Activated CD4-positive, alpha-beta T cell treated with anti-CD3 and anti-CD28 coated beads, Interleukin-2, amount 10 ng/mL, durations not matched to agents 24 days and 14 days (primary cell): ENCODE data around the gene AMD1. TPM values are rescaled to one million over a fixed set of nuclear protein-coding genes. Genes with fewer than 3 reads are reported as not detected.
"Not testable (repeated sequence)": the region's sequence is repeated elsewhere in the genome, so short reads cannot be mapped to it uniquely, and the experiment has no call there.

Experiments used
- DNase-seq: peaks from one replicate; pipeline ENCODE4 v3.0.0; 2022
- H3K27ac Mint-ChIP-seq: one replicate; pipeline ENCODE4 v1.8.0; 2022; ENCODE audit warnings: mild to moderate bottlenecking, mixed read lengths
- H3K27me3 Mint-ChIP-seq: one replicate; pipeline ENCODE4 v1.8.0; 2022; ENCODE audit warnings: mixed read lengths
- H3K36me3 Mint-ChIP-seq: one replicate; pipeline ENCODE4 v1.8.0; 2022; ENCODE audit warnings: low read depth, mild to moderate bottlenecking, mixed read lengths
- H3K4me1 Mint-ChIP-seq: one replicate; pipeline ENCODE4 v1.8.0; 2021; ENCODE audit warnings: mixed read lengths
- H3K4me3 Mint-ChIP-seq: one replicate; pipeline ENCODE4 v1.8.0; 2022; ENCODE audit warnings: mild to moderate bottlenecking, moderate library complexity, mixed read lengths
- H3K9me3 Mint-ChIP-seq: one replicate; pipeline ENCODE4 v1.8.0; 2021; ENCODE audit warnings: mixed read lengths
- intact Hi-C: fragments of 100-400 bp; cut with micrococcal nuclease; formaldehyde crosslinking; loops from one replicate; pipeline ENCODE4 v1.15.1; 2023
- total RNA-seq: library from RNA; stranded (reverse); gene quantifications from 2 replicates; pipeline ENCODE4 v1.2.3, GENCODE V29; 2022

The AMD1 gene
- total RNA-seq, 1 donor from 2014 or later, result 108 TPM

DNA sequence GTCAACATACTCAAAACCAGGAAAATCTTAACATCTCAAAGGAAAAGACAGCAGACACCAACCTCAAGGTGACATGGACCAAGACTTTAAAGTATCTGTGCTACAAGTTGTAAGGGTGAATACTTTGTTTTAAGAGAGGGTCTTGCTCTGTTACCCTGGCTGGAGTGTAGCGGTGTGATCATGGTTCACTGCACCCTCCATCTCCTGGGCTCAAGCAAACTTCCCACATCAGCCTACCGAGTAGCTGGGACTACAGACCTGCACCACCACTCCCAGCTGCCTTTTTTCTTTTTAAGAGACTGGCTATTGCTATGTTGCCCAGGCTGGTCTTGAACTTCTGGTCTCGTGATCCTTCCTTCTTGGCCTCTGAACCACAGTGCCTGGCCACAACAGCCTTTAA, 9.7 kb downstream of the AMD1 start:
- intact Hi-C loops, result no loop called here
- no peak overlapping the region for H3K4me3 Mint-ChIP-seq
- no peaks in the 10 kb centered on the region for H3K9me3 Mint-ChIP-seq
- peaks cover 35% of the 10 kb centered on the region for H3K36me3 Mint-ChIP-seq
- no peak for DNase-seq
- H3K4me1 Mint-ChIP-seq, result peaks cover 52% of the 10 kb centered on the region
- H3K27me3 Mint-ChIP-seq, result no peaks in the 10 kb centered on the region
- peak overlapping the region; percentile 6 for H3K27ac Mint-ChIP-seq

DNA sequence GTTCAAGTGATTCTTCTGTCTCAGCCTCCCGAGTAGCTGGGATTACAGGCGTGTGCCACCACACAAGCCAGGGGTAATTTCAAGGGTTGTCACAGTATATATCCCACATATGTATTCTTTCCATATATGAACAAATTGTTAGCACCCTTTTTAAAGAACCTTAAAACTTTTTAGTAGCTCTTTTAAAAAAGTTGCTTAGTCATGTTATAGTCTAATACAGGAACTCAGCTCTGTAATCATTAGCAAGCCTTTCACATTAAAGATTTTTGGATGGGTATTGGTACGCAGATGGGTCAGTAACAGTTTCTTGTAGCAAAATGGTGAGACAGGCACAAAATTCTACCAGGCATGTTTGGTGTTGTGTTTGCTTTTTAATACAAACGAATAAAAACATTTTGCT, 10.9 kb downstream of the AMD1 start:
- H3K27me3 Mint-ChIP-seq, result no peaks in the 10 kb centered on the region
- H3K36me3 Mint-ChIP-seq, result peaks cover 34% of the 10 kb centered on the region
- H3K27ac Mint-ChIP-seq, result peak overlapping the region; percentile 25
- no peak overlapping the region for H3K4me3 Mint-ChIP-seq
- no peak for DNase-seq
- intact Hi-C loops, result no loop called here
- H3K9me3 Mint-ChIP-seq, result no peaks in the 10 kb centered on the region
- H3K4me1 Mint-ChIP-seq, result peaks cover 41% of the 10 kb centered on the region

DNA sequence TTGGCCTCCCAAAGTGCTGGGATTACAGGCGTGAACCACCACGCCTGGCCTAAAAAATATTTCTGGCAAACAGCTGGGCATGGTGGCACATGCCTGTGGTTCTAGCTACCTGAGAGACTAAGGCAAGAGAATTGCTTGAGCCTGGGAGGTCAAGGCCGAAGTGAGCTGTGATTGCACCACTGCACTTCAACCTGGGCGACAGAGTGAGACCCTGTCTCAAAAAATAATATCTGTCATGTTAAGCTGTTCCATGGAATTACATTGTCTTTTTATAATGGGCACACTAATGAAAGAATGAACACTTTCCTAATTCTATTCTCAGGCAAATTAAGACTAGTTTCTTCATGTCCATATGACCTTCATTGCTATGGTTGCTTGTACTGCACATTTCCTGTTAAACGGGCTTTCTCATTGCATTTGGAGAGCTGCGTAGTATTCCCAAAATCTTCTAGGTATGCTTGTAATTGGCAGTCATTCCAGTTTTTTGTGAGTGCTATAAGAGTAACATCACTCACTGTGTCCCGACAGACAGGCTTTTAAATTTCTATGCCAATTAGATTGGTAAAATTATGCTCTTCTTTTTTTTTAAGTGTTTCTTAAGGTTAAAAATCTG, 12.1 kb downstream of the AMD1 start:
- intact Hi-C loops, result no loop called here
- Mint-ChIP-seq H3K27ac (peak overlapping the region; percentile 29), H3K9me3 (no peaks in the 10 kb centered on the region), H3K27me3 (no peaks in the 10 kb centered on the region), H3K4me3 (no peak overlapping the region), H3K4me1 (peaks cover 38% of the 10 kb centered on the region), H3K36me3 (peaks cover 38% of the 10 kb centered on the region)
- no peak for DNase-seq

DNA sequence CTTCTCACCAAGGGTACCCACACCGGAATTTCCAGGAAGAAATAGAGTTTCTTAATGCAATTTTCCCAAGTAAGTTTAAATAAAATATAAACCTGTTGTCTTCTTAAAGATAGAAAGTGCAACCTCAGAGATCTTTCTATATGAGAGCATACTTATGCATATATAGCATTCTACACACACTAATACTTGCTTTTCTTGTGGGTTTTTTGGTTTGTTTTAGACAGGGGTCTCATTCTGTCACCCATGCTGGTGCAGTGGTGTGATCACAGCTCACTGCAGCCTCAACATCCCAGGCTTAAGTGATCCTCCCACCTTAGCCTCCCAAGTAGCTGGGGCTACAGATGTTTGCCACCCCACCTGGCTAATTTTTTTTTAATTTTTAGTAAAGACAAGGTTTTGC, 15.7 kb downstream of the AMD1 start:
- H3K4me1 Mint-ChIP-seq, result peaks cover 18% of the 10 kb centered on the region
- no peak overlapping the region for H3K4me3 Mint-ChIP-seq
- intact Hi-C loops, result no loop called here
- no peaks in the 10 kb centered on the region for H3K27me3 Mint-ChIP-seq
- no peak for DNase-seq
- H3K27ac Mint-ChIP-seq, result no peak overlapping the region
- H3K36me3 Mint-ChIP-seq, result peaks cover 62% of the 10 kb centered on the region
- no peaks in the 10 kb centered on the region for H3K9me3 Mint-ChIP-seq

DNA sequence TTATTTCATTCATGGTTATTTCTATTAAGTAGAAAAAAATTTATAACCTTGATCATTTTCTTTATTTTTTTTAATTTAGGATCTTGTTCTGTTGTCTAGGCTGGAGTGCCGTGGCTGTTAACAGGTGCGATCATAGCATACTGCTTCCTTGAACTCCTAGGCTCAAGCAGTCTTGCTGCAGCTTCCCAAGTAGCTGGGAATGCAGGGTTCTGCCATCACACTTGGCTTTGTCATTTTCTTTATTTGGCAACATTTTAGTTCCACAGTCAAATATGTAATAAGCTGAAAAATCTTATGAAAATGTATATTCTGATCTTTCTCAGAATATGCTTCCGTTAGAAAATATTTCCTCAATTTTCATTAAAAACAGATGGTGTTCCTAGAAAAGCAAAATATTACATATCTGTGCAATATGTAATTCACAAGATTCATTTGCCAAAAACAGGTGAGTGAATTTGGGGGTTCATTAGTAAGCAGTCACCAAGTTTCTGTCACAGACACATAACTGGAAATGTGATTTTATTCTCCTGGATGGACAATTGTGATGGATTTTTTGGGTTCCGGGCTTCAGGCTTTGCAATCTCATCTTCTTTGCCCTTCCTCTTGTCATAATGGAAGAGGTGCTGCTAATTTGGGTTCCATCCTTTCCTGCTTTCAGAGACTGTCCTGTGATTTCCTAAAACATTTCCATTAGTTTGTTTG, 21.5 kb downstream of the AMD1 start:
- intact Hi-C loops, result no loop called here
- Mint-ChIP-seq H3K9me3 (no peaks in the 10 kb centered on the region), H3K4me3 (no peak overlapping the region), H3K36me3 (peaks cover 75% of the 10 kb centered on the region), H3K27ac (no peak overlapping the region), H3K27me3 (no peaks in the 10 kb centered on the region), H3K4me1 (peaks cover 7% of the 10 kb centered on the region)
- DNase-seq, result no peak

DNA sequence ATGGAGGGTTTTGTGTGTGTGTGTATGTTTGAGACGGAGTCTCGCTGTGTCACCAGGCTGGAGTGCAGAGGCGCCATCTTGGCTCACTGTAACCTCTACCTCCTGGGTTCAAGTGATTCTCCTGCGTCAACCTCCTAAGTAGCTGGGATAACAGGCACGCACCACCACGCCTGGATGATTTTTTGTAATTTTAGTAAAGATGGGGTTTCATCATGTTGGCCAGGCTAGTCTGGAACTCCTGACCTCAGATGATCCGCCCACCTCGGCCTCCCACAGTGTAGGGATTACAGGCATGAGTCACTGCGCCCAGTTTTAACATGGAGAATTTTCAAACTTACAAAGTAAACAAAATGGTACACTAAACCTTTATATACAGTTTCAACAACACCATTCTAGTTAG, 22.8 kb downstream of the AMD1 start:
- Mint-ChIP-seq H3K4me3 (no peak overlapping the region), H3K27ac (no peak overlapping the region), H3K36me3 (peaks cover 71% of the 10 kb centered on the region), H3K4me1 (peaks cover 7% of the 10 kb centered on the region), H3K27me3 (no peaks in the 10 kb centered on the region), H3K9me3 (no peaks in the 10 kb centered on the region)
- intact Hi-C loops, result no loop called here
- DNase-seq, result no peak

DNA sequence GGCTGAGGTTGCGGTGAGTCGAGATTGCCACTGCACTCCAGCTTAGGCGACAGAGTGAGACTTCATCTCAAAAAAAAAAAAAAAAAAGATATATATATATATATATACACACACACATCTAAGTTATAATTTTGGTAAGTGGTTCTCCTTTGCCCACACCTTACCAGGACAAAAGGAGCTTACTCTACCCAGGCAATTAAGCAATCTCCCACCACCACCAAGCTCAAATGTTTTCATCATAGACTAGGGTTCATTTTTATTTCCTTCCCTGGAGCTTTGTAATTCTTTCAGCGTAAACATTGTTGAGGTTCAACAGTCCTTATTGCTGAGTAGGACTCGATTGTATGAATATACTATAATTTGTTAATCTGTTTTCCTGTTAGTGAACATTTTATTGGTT, 23.5 kb downstream of the AMD1 start:
- H3K9me3 Mint-ChIP-seq, result peaks cover under 1% of the 10 kb centered on the region

DNA sequence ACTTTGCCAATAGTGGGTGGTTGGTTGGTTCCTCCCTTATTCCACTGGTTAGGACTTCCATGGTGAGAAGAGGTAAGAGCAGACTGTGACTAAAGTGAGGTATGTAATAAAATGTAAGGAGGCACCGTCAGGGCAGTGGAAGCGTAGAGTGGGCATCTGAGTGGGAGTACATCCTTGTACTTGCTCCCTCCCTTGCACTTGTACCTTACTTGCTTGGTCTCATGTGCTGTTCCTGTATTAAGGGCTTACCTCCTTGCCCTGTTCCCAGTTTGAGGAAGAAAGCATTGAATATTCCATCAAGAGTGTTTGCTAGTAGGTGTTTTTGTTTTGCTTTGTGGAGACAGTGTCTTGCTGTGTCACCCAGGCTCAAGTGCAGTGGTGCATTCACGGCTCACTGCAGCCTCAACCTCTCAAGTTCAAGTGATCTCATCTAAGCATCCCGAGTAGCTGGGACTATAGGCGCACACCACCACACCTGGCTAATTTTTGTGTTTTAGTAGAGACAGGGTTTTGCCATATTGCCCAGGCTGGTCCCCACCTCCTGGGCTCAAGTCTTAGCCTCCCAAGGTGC, 25.5 kb downstream of the AMD1 start:
- Mint-ChIP-seq H3K27ac (no peak overlapping the region), H3K27me3 (no peaks in the 10 kb centered on the region), H3K4me3 (no peak overlapping the region), H3K4me1 (peaks cover 7% of the 10 kb centered on the region), H3K9me3 (peaks cover 12% of the 10 kb centered on the region), H3K36me3 (peaks cover 59% of the 10 kb centered on the region)
- DNase-seq, result no peak
- intact Hi-C loops, result no loop called here

More for the DNA sequence above, 23.5 kb downstream of the AMD1 start:
- no peaks in the 10 kb centered on the region for H3K27me3 Mint-ChIP-seq
- intact Hi-C loops, result no loop called here
- no peak overlapping the region for H3K4me3 Mint-ChIP-seq
- H3K4me1 Mint-ChIP-seq, result peaks cover 7% of the 10 kb centered on the region
- H3K27ac Mint-ChIP-seq, result no peak overlapping the region
- H3K36me3 Mint-ChIP-seq, result peaks cover 67% of the 10 kb centered on the region
- DNase-seq, result no peak

DNA sequence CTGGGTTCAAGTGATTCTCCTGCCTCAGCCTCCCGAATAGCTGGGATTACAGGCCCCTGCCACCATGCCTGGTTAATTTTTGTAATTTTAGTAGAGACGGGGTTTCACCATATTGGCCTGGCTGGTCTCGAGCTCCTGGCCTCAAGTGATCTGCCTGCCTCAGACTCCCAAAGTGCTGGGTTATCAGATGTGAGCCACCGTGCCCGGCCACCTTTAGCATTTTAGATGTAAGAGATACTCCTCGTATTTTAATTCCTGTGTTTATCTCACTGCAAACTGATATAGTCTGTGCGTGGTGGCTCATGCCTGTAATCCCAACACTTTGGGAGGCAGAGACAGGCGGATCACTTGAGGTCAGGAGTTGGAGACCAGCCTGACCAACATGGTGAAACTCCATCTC, 27.0 kb downstream of the AMD1 start:
- DNase-seq, H3K4me1 Mint-ChIP-seq, H3K27me3 Mint-ChIP-seq, intact Hi-C loops, H3K4me3 Mint-ChIP-seq, H3K27ac Mint-ChIP-seq: not testable (repeated sequence)
- Mint-ChIP-seq H3K9me3 (peaks cover 21% of the 10 kb centered on the region), H3K36me3 (peaks cover 50% of the 10 kb centered on the region)

DNA sequence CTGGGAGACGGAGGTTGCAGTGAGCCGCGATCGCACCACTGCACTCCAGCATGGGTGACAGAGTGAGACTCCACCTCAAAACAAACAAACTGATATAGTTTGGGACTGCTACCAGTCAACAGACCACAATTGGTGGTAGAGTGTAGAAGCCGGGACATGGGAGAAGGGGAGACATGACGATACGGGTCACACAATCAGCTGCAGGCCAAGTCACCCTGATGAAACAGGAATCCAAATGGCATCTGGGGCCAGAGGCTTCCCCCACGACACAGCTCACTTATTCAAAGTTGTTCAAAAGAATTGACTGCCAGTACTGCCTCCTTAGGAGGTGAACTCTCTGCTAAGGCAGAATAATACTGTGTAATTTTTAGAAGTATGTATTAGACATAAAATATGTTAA, 27.5 kb downstream of the AMD1 start:
- DNase-seq, result no peak
- H3K9me3 Mint-ChIP-seq, result peaks cover 25% of the 10 kb centered on the region
- peaks cover 5% of the 10 kb centered on the region for H3K4me1 Mint-ChIP-seq
- intact Hi-C loops, result no loop called here
- peaks cover 5% of the 10 kb centered on the region for H3K27me3 Mint-ChIP-seq
- H3K4me3 Mint-ChIP-seq, result no peak overlapping the region
- H3K36me3 Mint-ChIP-seq, result peaks cover 47% of the 10 kb centered on the region
- H3K27ac Mint-ChIP-seq, result no peak overlapping the region

DNA sequence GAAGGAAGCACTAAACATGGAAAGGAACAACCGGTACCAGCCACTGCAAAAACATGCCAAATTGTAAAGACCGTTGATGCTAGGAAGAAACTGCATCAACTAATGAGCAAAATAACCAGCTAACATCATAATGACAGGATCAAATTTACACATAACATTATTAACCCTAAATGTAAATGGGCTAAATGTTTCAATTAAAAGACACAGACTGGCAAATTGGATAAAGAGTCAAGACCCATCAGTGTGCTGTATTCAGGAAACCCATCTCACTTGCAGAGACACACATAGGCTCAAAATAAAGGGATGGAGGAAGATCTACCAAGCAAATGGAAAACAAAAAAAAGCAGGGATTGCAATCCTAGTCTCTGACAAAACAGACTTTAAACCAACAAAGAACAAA, 31.7 kb downstream of the AMD1 start:
- H3K27me3 Mint-ChIP-seq, intact Hi-C loops, H3K27ac Mint-ChIP-seq, DNase-seq, H3K4me3 Mint-ChIP-seq, H3K4me1 Mint-ChIP-seq: not testable (repeated sequence)
- Mint-ChIP-seq H3K9me3 (peaks cover 26% of the 10 kb centered on the region), H3K36me3 (peaks cover 23% of the 10 kb centered on the region)

DNA sequence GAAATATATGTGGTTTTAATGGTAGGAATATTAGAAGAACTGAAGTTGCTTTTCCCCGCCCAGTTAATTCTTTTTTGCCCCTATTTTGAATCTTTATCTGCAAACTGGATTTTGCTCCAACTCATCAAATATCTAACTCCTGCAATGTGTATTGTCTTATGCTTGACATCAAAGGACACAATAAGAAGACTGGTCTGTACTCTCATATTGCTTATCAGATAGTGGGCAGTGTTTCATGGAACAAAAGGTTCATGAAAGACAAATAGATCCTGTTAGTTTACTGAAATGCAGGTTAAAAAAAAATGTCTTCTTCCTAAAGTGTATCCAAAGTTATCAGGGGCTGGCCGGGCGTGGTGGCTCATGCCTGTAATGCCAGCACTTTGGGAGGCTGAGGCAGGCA, 56.2 kb downstream of the AMD1 start:
- Mint-ChIP-seq H3K4me3 (no peak overlapping the region), H3K9me3 (no peaks in the 10 kb centered on the region), H3K27me3 (peaks cover 3% of the 10 kb centered on the region), H3K36me3 (no peaks in the 10 kb centered on the region), H3K4me1 (peaks cover 7% of the 10 kb centered on the region), H3K27ac (no peak overlapping the region)
- DNase-seq, result no peak
- intact Hi-C loops, result no loop called here

DNA sequence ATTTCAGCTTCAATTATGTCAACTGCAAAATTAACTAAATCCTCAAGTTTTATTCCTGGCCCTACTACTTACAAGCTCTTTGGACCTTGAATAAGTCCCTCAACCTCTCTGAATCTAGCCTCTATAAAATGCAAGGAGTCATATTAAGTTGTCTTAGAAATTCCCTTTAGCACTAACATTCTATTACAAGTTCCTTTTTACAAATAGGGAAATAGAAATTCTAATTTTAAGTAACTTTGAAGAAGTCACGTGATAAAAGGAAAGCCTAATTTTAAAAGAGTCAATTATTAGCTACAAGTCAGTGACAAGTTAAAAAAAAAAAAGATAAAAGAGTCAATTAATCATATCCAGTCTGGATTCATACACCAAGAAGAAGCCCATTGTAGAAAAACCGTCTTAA, 59.3 kb downstream of the AMD1 start:
- DNase-seq, result no peak
- Mint-ChIP-seq H3K27me3 (no peaks in the 10 kb centered on the region), H3K4me3 (no peak overlapping the region), H3K36me3 (no peaks in the 10 kb centered on the region), H3K27ac (no peak overlapping the region), H3K9me3 (no peaks in the 10 kb centered on the region), H3K4me1 (peaks cover 7% of the 10 kb centered on the region)
- intact Hi-C loops, result no loop called here

DNA sequence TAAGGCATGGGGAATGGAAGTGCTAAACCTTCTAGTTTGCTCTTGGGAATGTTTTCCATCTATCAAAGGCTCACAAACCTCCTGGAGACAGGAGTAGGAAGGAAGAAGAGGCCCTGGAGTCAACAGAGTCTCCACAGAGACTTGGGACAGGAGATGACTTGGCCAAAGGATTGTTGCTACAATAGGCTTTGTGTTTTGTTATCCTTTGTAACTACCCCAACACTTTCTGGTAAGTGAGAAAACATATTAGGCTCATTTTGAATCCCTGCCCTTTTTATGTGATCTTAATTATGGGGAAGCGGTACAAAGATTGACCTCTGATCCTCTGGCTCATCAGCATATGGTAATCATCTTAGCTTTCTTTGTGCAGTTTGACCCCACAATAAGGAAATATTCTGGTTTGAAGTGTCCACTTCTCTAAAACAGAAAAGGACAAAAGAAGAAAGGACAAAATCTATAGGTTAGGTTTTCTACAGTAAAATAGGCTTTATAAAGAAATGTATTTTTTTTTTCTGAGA, 59.9 kb downstream of the AMD1 start:
- intact Hi-C loops, result no loop called here
- H3K4me1 Mint-ChIP-seq, result peaks cover 9% of the 10 kb centered on the region
- H3K36me3 Mint-ChIP-seq, result no peaks in the 10 kb centered on the region
- no peaks in the 10 kb centered on the region for H3K27me3 Mint-ChIP-seq
- no peak for DNase-seq
- no peak overlapping the region for H3K4me3 Mint-ChIP-seq
- no peak overlapping the region for H3K27ac Mint-ChIP-seq
- H3K9me3 Mint-ChIP-seq, result no peaks in the 10 kb centered on the region
